Activated CD8-positive, alpha-beta memory T cell treated with anti-CD3 and anti-CD28 coated beads, Interleukin-2, amount 50 U/mL, for 1 hour (primary cell): ENCODE results near the gene TTC9C.
"Not testable (repeated sequence)": the region's sequence is repeated elsewhere in the genome, so short reads cannot be mapped to it uniquely, and the experiment has no call there.

ENCODE experiments used
- DNase-seq: peaks from one replicate; pipeline ENCODE4 v3.0.0-alpha.2; 2020; ENCODE audit errors: extremely low read depth

Gene TTC9C

DNA sequence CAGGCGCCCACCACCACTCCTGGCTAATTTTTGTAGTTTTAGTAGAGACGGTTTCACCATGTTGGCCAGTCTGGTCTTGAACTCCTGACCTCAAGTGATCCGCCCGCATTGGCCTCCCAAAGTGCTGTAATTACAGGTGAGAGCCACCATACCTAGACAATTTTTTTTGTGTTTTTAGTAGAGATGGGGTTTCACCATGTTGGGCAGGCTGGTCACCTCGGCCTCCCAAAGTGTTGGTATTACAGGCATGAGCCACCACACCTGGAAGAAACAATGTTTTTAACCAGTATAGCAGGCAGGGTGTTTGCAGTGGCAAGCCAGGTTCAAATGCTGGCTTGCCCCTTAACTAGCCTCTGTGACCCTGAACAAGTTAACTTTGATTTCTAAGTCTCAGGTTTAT, 21.6 kb downstream of the TTC9C start:
- not testable (repeated sequence) for DNase-seq

DNA sequence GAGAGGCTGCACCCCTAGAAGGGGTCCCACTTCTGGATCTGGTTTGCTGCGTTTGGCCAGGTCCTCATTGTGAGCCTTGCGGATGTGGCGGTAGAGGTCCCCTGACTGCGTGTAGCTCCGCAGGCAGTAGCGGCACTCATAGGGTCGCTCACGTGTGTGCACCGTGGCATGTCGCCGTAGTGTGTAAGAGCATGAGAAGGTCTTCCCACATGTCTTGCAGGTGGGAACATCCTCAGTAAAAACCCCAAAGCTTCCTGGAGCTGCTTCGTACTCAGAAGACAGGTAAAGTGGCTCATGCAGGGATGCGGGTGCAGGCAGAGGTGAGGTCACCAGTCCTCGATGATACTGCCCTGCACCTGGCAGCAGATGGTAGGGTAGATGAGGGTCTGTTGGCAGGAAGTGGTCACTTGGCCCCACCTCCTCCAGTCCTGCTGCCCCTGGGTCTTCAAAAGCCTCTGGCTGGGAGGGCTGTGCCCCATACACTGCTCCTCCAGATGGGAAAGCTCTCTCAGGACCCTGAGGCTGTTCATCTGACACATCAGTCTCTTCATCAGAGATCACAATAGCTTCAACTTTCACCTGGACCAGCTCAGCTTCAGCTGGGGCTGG, 24.0 kb downstream of the TTC9C start:
- no peak for DNase-seq

DNA sequence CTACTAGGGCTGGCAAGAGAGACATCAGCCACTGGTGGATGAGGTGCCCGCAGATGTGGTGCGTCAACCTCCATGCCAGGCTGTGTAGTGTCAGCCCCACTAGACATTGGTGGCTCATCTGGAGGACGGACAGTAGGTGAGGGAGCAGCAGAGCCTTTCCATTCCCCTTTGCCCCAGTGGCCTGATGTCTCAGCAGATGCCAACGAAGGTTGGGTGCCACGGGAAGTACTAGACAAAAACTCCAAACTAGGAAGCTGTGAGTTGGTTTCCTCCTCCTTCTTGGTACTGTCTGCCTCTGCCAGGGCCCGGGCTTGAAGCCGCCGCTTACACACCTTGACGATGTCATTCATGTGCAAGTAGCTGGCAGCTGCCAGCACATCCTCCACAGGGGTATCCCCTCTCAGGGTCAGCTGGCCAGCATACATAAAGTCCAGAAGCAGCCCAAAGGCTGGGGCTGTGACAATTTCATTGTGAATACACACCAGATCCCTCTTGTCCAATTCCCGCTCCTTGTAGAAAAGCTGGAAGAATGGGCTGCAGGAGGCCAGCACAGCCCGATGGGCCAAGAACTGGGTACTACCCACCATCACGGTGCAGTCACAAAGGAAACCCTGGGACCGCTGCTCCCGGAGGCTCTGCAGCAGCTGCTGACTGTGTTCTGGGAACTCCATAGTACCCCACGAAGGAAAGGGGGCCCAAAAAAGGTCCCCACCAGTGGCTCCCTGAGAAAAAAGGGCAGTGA, 24.9 kb downstream of the TTC9C start:
- DNase-seq = no peak

DNA sequence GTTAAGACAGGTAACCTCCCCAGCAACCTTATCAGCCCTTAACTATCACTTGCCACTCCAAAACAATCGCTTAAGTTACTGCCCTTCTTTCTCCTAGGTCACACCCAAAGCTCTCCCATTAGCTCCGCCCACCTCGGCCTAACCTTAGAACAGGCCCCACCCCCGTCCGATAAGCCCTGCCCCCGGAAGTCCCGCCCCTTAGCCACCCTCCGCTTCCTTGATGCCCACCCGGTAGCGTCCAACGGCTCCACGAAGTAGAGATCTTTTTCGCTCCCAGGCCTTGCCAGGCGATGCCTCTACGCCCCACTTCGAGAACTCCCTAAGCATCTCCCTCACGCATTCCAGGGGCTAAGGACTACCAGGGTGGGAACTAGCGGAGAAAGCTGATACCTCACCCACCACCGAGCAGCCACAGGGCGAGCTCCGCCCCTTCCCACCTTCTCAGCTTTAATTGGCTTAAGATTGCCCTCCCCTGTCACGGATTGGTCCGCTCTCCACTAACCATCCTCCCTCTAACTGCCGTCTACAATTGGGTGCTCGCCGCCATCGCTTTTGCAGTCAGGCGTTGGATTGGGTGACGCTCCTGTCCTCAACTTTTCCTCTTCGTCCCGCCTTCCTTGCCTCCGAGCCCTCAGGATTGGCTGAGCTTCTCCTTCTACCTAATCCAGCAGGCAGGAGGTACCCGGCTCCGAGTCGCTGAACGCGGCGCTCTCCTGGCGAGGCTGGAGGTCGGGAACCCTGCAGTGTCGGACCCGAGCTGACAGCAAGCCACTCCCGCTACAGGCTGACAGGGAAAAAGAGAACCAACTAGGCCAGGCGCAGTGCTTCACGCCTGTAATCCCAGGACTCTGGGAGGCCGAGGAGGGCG, 25.7 kb downstream of the TTC9C start, which contains the start of gene ZBTB3:
TSS of gene ZBTB3 (minus strand) at position 425 of the 868 bp plus-strand sequence. CDS start 496 bp downstream, outside the sequence.
- DNase-seq = peak; percentile 96

GRCh38 chr11:62755086-62755615, 26.9 kb downstream of the TTC9C start:
- no peak for DNase-seq

GRCh38 chr11:62757846-62758788, 29.8 kb downstream of the TTC9C start:
- no peak for DNase-seq

DNA sequence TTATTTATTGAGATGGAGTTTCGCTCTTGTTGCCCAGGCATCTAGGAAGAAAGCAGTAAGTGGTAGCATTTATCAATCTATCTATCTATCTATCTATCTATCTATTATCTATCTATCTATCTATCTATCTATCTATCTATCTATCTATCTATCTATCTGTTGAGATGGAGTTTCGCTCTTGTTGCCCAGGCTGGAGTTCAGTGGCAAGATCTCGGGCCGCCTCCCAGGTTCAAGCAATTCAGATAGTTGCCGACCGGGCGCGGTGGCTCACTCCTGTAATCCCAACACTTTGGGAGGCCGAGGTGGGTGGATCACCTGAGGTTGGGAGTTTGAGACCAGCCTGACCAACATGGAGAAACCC, 32.6 kb downstream of the TTC9C start:
- not testable (repeated sequence) for DNase-seq

GRCh38 chr11:62770778-62771143, 42.5 kb downstream of the TTC9C start:
- no peak for DNase-seq

DNA sequence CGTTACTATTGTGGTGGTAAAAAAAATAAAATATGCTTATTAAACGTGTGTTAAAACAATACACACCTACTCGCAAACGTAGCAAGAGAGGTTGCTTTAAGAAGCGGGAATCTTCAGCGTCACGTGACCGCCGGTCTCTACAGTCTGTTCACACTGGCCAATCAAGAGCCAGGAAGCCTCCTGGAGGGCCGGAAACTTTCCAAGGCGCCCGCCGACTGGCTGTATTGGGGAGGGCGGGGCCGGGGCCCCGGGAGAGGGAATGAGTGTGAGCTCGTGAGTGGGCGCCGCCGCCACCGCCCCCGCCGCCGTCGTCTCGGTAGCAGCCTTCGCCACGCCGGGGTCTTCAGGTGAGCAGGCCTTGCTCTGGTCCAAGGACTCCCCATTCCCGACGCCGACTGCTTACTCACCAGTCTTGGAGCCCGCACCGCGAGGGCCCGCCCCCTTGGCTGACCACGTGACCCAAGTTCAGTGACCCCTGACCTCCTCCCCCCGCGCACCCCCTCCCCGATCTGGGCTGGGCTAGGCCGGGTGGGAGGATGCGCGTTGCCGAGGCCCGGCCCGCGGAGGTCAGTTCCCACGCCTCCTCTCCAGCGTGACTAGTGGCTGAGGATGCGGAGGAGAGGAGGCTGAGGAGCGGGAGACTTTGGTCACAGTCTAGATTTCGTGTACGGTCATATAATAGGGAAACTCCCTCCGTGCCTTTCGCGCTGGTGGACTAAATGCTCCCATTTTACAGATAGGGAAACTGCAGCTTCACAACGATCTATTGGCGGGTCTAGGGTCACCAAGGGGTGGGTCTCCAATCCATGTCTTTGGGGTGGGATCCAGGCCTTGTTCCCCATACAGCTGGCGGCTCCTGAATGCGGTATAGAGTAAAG, 43.1 kb downstream of the TTC9C start, which contains the start of gene TAF6L:
TSS of gene TAF6L (plus strand) at position 253 of the 878 bp plus-strand sequence. CDS start 4,388 bp downstream, outside the sequence.
- peak; percentile 65 for DNase-seq

GRCh38 chr11:62774407-62774806, 46.1 kb downstream of the TTC9C start:
- no peak for DNase-seq

DNA sequence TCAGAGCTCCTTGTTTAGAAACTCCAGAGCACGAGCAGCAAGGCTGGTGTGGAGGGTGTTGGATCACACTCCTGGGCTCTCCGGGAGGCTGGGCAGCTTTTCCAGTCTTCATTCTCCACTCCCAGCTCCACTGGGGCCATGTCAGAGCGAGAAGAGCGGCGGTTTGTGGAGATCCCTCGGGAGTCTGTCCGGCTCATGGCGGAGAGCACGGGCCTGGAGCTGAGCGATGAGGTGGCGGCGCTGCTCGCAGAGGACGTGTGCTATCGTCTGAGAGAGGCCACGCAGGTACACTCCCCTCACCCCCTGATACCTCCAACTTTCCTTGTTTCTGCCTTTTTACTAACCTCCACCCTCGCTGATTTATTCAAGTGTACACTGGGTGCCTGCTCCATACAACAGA, 47.4 kb downstream of the TTC9C start:
- no peak for DNase-seq

- no peak for DNase-seq
These were observed 49.1 kb downstream of the TTC9C start for GRCh38 chr11:62777389-62777788.

- no peak for DNase-seq
These were observed 50.2 kb downstream of the TTC9C start for GRCh38 chr11:62778441-62778840.

GRCh38 chr11:62782753-62783152, 54.5 kb downstream of the TTC9C start:
- DNase-seq = no peak

DNA sequence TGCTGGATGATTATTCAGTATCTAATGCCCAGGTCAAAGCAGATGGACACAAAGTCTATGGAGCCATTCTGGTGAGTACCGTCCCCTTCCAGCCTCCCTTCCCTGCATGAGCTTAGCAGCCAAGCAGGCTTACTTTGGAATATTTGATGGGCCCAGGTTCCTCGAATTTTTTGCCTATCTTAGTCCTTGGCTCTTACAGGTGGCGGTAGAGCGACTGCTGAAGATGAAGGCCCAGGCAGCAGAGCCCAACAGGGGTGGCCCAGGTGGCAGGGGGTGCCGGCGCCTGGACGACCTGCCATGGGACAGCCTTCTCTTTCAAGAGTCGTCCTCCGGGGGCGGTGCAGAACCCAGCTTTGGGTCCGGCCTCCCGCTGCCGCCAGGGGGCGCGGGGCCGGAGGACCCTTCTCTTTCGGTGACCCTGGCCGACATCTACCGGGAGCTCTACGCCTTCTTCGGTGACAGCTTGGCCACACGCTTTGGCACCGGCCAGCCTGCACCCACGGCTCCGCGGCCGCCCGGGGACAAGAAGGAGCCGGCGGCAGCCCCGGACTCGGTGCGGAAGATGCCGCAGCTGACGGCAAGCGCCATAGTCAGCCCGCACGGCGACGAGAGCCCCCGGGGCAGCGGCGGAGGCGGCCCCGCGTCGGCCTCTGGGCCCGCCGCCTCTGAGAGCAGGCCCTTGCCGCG, 58.2 kb downstream of the TTC9C start:
- no peak for DNase-seq

DNA sequence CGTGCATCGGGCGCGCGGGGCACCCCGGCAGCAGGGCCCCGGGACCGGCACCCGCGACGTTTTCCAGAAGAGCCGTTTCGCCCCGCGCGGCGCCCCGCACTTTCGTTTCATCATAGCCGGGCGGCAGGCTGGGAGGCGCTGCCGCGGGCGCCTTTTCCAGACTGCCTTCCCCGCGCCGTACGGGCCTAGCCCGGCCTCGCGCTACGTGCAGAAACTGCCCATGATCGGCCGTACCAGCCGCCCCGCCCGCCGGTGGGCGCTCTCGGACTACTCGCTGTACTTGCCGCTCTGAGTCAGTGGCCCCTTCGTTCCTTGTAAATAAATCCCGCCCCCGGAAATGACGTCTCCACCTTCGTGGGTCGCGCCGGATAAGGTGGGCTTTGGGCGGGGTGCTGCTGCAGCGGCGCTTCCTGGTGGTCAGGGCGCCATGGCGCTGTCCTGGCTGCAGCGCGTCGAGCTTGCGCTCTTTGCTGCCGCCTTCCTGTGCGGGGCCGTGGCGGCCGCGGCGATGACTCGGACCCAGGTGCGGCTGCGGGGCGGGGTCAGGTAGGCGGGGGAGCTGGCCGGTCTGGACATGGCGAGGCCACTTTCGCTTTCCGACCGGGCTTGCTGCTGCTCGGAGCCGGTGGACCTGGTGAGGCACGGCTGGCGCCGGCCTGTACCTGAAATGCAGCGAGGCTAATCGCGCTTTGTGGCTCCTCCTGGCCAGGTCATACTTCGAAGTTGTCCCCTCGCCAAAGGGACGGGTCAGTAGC, 58.9 kb downstream of the TTC9C start, which contains the start of gene TMEM179B:
TSS of gene TMEM179B (plus strand) at position 398 of the 755 bp plus-strand sequence. CDS start at position 428, 30 bp downstream.
- DNase-seq = peak; percentile 100
